RWPE2 (cell line): Measurements from ENCODE around the gene SCTR.

Source experiments
- ATAC-seq: fragments of 200-7000 bp; cut with Tn5 transposase; 3 replicates; pipeline ENCODE4 v1.9.1; 2021; ENCODE audit warnings: low read depth
- DNase-seq: peaks from one replicate; pipeline ENCODE4 v3.0.0-alpha.2; 2020; ENCODE audit warnings: low spot score
- H3K27ac ChIP-seq: fragments of 450-650 bp; 2 replicates; pipeline ENCODE4 v1.5.1; 2017; ENCODE audit warnings: mild to moderate bottlenecking; ENCODE audit not compliant: poor library complexity, severe bottlenecking
- H3K27me3 ChIP-seq: fragments of 250-450 bp; sonication (Bioruptor Pico); 2 replicates; pipeline ENCODE4 v1.5.1; 2021; ENCODE audit warnings: mild to moderate bottlenecking, moderate library complexity; ENCODE audit not compliant: insufficient read depth, poor library complexity, severe bottlenecking
- H3K36me3 ChIP-seq: fragments of 250-450 bp; sonication (Bioruptor Pico); 2 replicates; pipeline ENCODE4 v1.5.1; 2020; ENCODE audit warnings: low read depth, mild to moderate bottlenecking, moderate library complexity
- H3K4me1 ChIP-seq: fragments of 250-450 bp; sonication (Bioruptor Pico); 2 replicates; pipeline ENCODE4 v1.5.1; 2021; ENCODE audit warnings: mild to moderate bottlenecking, moderate library complexity; ENCODE audit not compliant: insufficient read depth, poor library complexity, severe bottlenecking
- H3K4me3 ChIP-seq: fragments of 250-450 bp; sonication (Bioruptor Pico); 2 replicates; pipeline ENCODE4 v1.5.1; 2021; ENCODE audit warnings: mild to moderate bottlenecking, moderate library complexity; ENCODE audit not compliant: severe bottlenecking
- H3K9me3 ChIP-seq: fragments of 250-450 bp; sonication (Bioruptor Pico); 2 replicates; pipeline ENCODE4 v1.5.1; 2021; ENCODE audit warnings: mild to moderate bottlenecking, moderate library complexity; ENCODE audit not compliant: severe bottlenecking
- CTCF ChIP-seq: fragments of 450-650 bp; IDR thresholded peaks from one replicate; pipeline ENCODE4 v1.5.1; 2017; ENCODE audit warnings: mild to moderate bottlenecking, moderate library complexity; ENCODE audit not compliant: poor library complexity, severe bottlenecking

Gene SCTR

GRCh38 chr2:119448427-119449141 is 75.7 kb downstream of the SCTR start:
- Histone ChIP-seq H3K9me3 (no peaks in the 10 kb centered on the region), H3K4me1 (no peaks in the 10 kb centered on the region), H3K36me3 (no peaks in the 10 kb centered on the region), H3K4me3 (no peak overlapping the region), H3K27ac (no peak overlapping the region), H3K27me3 (peaks cover 4% of the 10 kb centered on the region)
- ATAC-seq = no peak
- TF ChIP-seq CTCF = no peak
- DNase-seq = no peak

GRCh38 chr2:119446037-119446436 is 78.2 kb downstream of the SCTR start:
- Histone ChIP-seq H3K27me3 (peaks cover 4% of the 10 kb centered on the region), H3K4me3 (no peak overlapping the region), H3K9me3 (no peaks in the 10 kb centered on the region), H3K27ac (no peak overlapping the region), H3K36me3 (no peaks in the 10 kb centered on the region), H3K4me1 (no peaks in the 10 kb centered on the region)
- DNase-seq (no peak), ATAC-seq (no peak)
- no peak for TF ChIP-seq CTCF

GRCh38 chr2:119442850-119443249 is 81.4 kb downstream of the SCTR start:
- Histone ChIP-seq H3K27me3 (peaks cover 4% of the 10 kb centered on the region), H3K27ac (no peak overlapping the region), H3K4me1 (no peaks in the 10 kb centered on the region), H3K36me3 (no peaks in the 10 kb centered on the region), H3K4me3 (no peak overlapping the region), H3K9me3 (no peaks in the 10 kb centered on the region)
- TF ChIP-seq CTCF = no peak
- DNase-seq (no peak), ATAC-seq (no peak)

- Histone ChIP-seq H3K36me3 (no peaks in the 10 kb centered on the region), H3K4me1 (no peaks in the 10 kb centered on the region), H3K27me3 (peaks cover 4% of the 10 kb centered on the region), H3K4me3 (no peak overlapping the region), H3K9me3 (no peaks in the 10 kb centered on the region), H3K27ac (no peak overlapping the region)
- TF ChIP-seq CTCF = no peak
- DNase-seq = no peak
- no peak for ATAC-seq
Observed at GRCh38 chr2:119442226-119442619, 82.1 kb downstream of the SCTR start.
